IMR-90 (cell line): ENCODE data around the gene RNF181. TPM values are rescaled to one million over a fixed set of nuclear protein-coding genes. Genes with fewer than 3 reads are reported as not detected.
"Not testable (repeated sequence)": the region's sequence is repeated elsewhere in the genome, so short reads cannot be mapped to it uniquely, and the experiment has no call there.

Experiments used
- ATAC-seq: fragments of 200-7000 bp; cut with Tn5 transposase; 2 replicates; pipeline ENCODE4 v1.9.1; 2020; ENCODE audit warnings: low read depth, mild to moderate bottlenecking, moderate library complexity
- BruUV-seq: library from RNA; stranded (reverse); fragments of 400-500 nt; replicated peaks from 2 replicates; lab custom pipeline; 2021; lab: Mats Ljungman, UMichigan
- CTCF ChIA-PET: fragments of 300-600 bp; formaldehyde crosslinking; extraction: SDS; loops from one replicate; lab custom pipeline; 2021; ENCODE audit warnings: antibody characterized with exemption; lab: Yijun Ruan, JAX
- POLR2A ChIA-PET: fragments of 300-600 bp; sonication (Branson Sonifier 250); formaldehyde crosslinking; loops from one replicate; lab custom pipeline; 2022; ENCODE audit warnings: antibody characterized with exemption; ENCODE audit not compliant: unreplicated experiment; lab: Charles Lee
- DNase-seq: peaks from one replicate; pipeline ENCODE4 v3.0.0; 2013
- H2AFZ ChIP-seq: replicated peaks from 2 replicates; pipeline ENCODE3; 2013; ENCODE audit warnings: low read length, mild to moderate bottlenecking; ENCODE audit not compliant: poor library complexity
- H2AK5ac ChIP-seq: 2 replicates; pipeline ENCODE4 v1.6.1; 2013; ENCODE audit warnings: low read depth, low read length, inconsistent platforms
- H2AK9ac ChIP-seq: replicated peaks from 2 replicates; pipeline ENCODE3; 2013; ENCODE audit warnings: mild to moderate bottlenecking, low read depth, low read length, moderate library complexity; ENCODE audit not compliant: poor library complexity
- H2BK120ac ChIP-seq: 2 replicates; pipeline ENCODE4 v1.6.1; 2013; ENCODE audit warnings: low read depth, low read length, inconsistent platforms
- H2BK15ac ChIP-seq: 3 replicates; pipeline ENCODE4 v1.6.1; 2013; ENCODE audit warnings: low read depth, low read length, inconsistent platforms
- H2BK20ac ChIP-seq: 2 replicates; pipeline ENCODE4 v1.6.1; 2013; ENCODE audit warnings: low read depth, mild to moderate bottlenecking, inconsistent platforms, low read length, moderate library complexity
- H2BK5ac ChIP-seq: 2 replicates; pipeline ENCODE4 v1.6.1; 2013; ENCODE audit warnings: mild to moderate bottlenecking, low read depth, low read length, inconsistent platforms; ENCODE audit not compliant: poor library complexity, severe bottlenecking
- H3K14ac ChIP-seq: replicated peaks from 2 replicates; pipeline ENCODE4 v1.6.1; 2013; ENCODE audit warnings: low read depth, low read length, inconsistent platforms
- H3K18ac ChIP-seq: 2 replicates; pipeline ENCODE4 v1.6.1; 2013; ENCODE audit warnings: low read depth, low read length, control low read depth
- H3K23ac ChIP-seq: 2 replicates; pipeline ENCODE4 v1.6.1; 2013; ENCODE audit warnings: low read depth, low read length, inconsistent platforms
- H3K27ac ChIP-seq: 2 replicates; pipeline ENCODE4 v1.5.1; 2013; ENCODE audit warnings: mild to moderate bottlenecking, control low read depth, low read length; ENCODE audit not compliant: insufficient read depth
- H3K27me3 ChIP-seq: 2 replicates; pipeline ENCODE4 v1.6.1; 2013; ENCODE audit warnings: low read length; ENCODE audit not compliant: control insufficient read depth, insufficient read depth
- H3K36me3 ChIP-seq: 2 replicates; pipeline ENCODE4 v1.6.1; 2013; ENCODE audit warnings: low read length, mixed read lengths; ENCODE audit not compliant: control insufficient read depth, insufficient read depth
- H3K4ac ChIP-seq: 2 replicates; pipeline ENCODE4 v1.6.1; 2013; ENCODE audit warnings: low read depth, low read length, inconsistent platforms
- H3K4me1 ChIP-seq: 2 replicates; pipeline ENCODE4 v1.6.1; 2013; ENCODE audit warnings: low read length, mixed read lengths; ENCODE audit not compliant: control insufficient read depth, insufficient read depth
- H3K4me2 ChIP-seq: 2 replicates; pipeline ENCODE4 v1.6.1; 2013; ENCODE audit warnings: low read depth, mild to moderate bottlenecking, control low read depth, low read length, moderate library complexity
- H3K4me3 ChIP-seq: 2 replicates; pipeline ENCODE4 v1.5.1; 2013; ENCODE audit warnings: low read depth, mild to moderate bottlenecking, control low read depth, low read length, moderate library complexity; ENCODE audit not compliant: insufficient read depth
- H3K56ac ChIP-seq: 2 replicates; pipeline ENCODE4 v1.6.1; 2013; ENCODE audit warnings: low read length, inconsistent platforms; ENCODE audit not compliant: insufficient read depth; ENCODE audit errors: extremely low read depth
- H3K79me1 ChIP-seq, 2 experiments: 2 replicates each; pipeline ENCODE4 v1.6.1; 2013; ENCODE audit warnings: low read length in 2 of 2, inconsistent platforms in 1 of 2, low read depth in 1 of 2
- H3K9ac ChIP-seq: 2 replicates; pipeline ENCODE4 v1.6.1; 2013; ENCODE audit warnings: low read depth, low read length, control low read depth
- H3K9me1 ChIP-seq: 2 replicates; pipeline ENCODE4 v1.6.1; 2013; ENCODE audit warnings: low read length, inconsistent platforms; ENCODE audit not compliant: insufficient read depth
- H3K9me3 ChIP-seq: 2 replicates; pipeline ENCODE4 v1.6.1; 2013; ENCODE audit warnings: low read length; ENCODE audit not compliant: control insufficient read depth, insufficient read depth
- H4K20me1 ChIP-seq: 2 replicates; pipeline ENCODE4 v1.6.1; 2013; ENCODE audit warnings: low read length, inconsistent platforms; ENCODE audit not compliant: insufficient read depth
- H4K5ac ChIP-seq: 2 replicates; pipeline ENCODE4 v1.6.1; 2013; ENCODE audit warnings: mild to moderate bottlenecking, low read depth, low read length, control low read depth
- H4K8ac ChIP-seq, 2 experiments: 2 replicates each; pipeline ENCODE4 v1.6.1; 2013; ENCODE audit warnings: low read depth in 2 of 2, low read length in 2 of 2, control low read depth in 1 of 2, inconsistent platforms in 1 of 2
- H4K91ac ChIP-seq: 2 replicates; pipeline ENCODE4 v1.6.1; 2013; ENCODE audit warnings: low read depth, low read length, inconsistent platforms; ENCODE audit not compliant: insufficient read depth
- MAFK ChIP-seq: IDR thresholded peaks from 2 replicates; pipeline ENCODE4 v1.6.1; 2012; ENCODE audit warnings: low read depth, low read length, improper control_type of control experiment
- NFE2L2 ChIP-seq: fragments of 150-350 bp; IDR thresholded peaks from 2 replicates; pipeline ENCODE4 v1.6.1; 2016; ENCODE audit warnings: low read depth, mild to moderate bottlenecking, low read length
- POLR2A ChIP-seq: IDR thresholded peaks from 2 replicates; pipeline ENCODE4 v1.6.1; 2012; ENCODE audit warnings: mild to moderate bottlenecking, low read depth, low read length
- SMC3 ChIP-seq: fragments of 150-350 bp; IDR thresholded peaks from 2 replicates; pipeline ENCODE4 v1.6.1; 2016; ENCODE audit warnings: low read depth, mild to moderate bottlenecking, antibody characterized with exemption, low read length, moderate library complexity
- WGBS, 2 experiments: methylation state at CpG; one replicate each; pipeline versions ENCODE4 v1.1.5 to v1.1.7; 2013; ENCODE audit warnings: missing lambda C conversion rate in 2 of 2; ENCODE audit not compliant: insufficient read length in 1 of 2; ENCODE audit errors: extremely low coverage in 2 of 2; 5-methylcytosine and 5-hydroxymethylcytosine counted together
- dilution Hi-C: fragments of 300-500 bp; cut with HindIII; formaldehyde crosslinking; loops from one replicate; pipeline ENCODE4 v1.14.3; 2018; ENCODE audit warnings: low sequenced_read_pairs; ENCODE audit not compliant: unreplicated experiment
- in situ Hi-C: fragments of 300-500 bp; cut with MboI; formaldehyde crosslinking; loops from 3 replicates; pipeline ENCODE4 v1.14.3; 2019; ENCODE audit warnings: low sequenced_read_pairs, inconsistent platforms, mixed read lengths
- intact Hi-C: fragments of 100-400 bp; cut with micrococcal nuclease; formaldehyde crosslinking; loops from 2 replicates; pipeline ENCODE4 v1.10.0; 2022
- polyA plus RNA-seq, 3 experiments: library from polyadenylated mRNA; depleted of rRNA; stranded (reverse); fragments of >200 nt; gene quantifications; 2 replicates each; pipeline ENCODE4 v1.2.3, GENCODE V29; 2012; ENCODE audit warnings: low replicate concordance in 1 of 3
- total RNA-seq: library from RNA; depleted of rRNA; stranded (reverse); fragments of >200 nt; gene quantifications from 2 replicates; pipeline ENCODE4 v1.2.3, GENCODE V29; 2012
- TF ChIP-seq, protein P1 (sequence below): fragments of 150-350 bp; IDR thresholded peaks from 2 replicates; pipeline ENCODE4 v1.6.1; 2017; ENCODE audit warnings: mild to moderate bottlenecking, antibody characterized with exemption, low read length, low read depth

RNF181 gene
- total and polyA plus RNA-seq, 2 of the 4 experiments (the other 2 are of a cell fraction), result 438 to 498 TPM

- peak overlapping the region; percentile 24; the same call in 1 of the 2 replicates for H4K5ac ChIP-seq
- H3K79me1 ChIP-seq, result peaks cover 13 to 30% of the 10 kb centered on the region in 2 experiments
- peaks cover 3% of the 10 kb centered on the region for H3K36me3 ChIP-seq
- TF ChIP-seq MAFK, result no peak
- no peak for TF ChIP-seq POLR2A
- TF ChIP-seq SMC3, result no peak
- no peak for TF ChIP-seq NFE2L2
- TF ChIP-seq, protein P1, sequence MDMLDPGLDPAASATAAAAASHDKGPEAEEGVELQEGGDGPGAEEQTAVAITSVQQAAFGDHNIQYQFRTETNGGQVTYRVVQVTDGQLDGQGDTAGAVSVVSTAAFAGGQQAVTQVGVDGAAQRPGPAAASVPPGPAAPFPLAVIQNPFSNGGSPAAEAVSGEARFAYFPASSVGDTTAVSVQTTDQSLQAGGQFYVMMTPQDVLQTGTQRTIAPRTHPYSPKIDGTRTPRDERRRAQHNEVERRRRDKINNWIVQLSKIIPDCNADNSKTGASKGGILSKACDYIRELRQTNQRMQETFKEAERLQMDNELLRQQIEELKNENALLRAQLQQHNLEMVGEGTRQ, result no peak
- H3K18ac ChIP-seq, result no peak overlapping the region
- DNase-seq (no peak), ATAC-seq (no peak)
- no peak overlapping the region for H2AK5ac ChIP-seq
- no peak overlapping the region for H2BK20ac ChIP-seq
- in situ Hi-C loops (no loop called here), dilution Hi-C loops (no loop called here), intact Hi-C loops (no loop called here)
- no peak overlapping the region for H3K23ac ChIP-seq
- H2AFZ ChIP-seq, result no peak overlapping the region
- H3K4ac ChIP-seq, result no peak overlapping the region
- no peak overlapping the region for H2AK9ac ChIP-seq
- no peak overlapping the region for H4K91ac ChIP-seq
- ChIA-PET POLR2A (no interaction called here), CTCF (no interaction called here)
- no TSS peak for BruUV-seq
- H3K4me3 ChIP-seq, result no peak overlapping the region
- H3K4me2 ChIP-seq, result no peak overlapping the region
- 81% methylated on average over 11 of the region's 17 CpGs; no CpG with 5 or more reads in 1 of the 2 experiments for WGBS, 2 experiments
- no peaks in the 10 kb centered on the region for H3K27me3 ChIP-seq
- no peaks in the 10 kb centered on the region for H3K9me3 ChIP-seq
- H3K9ac ChIP-seq, result no peak overlapping the region
- H2BK120ac ChIP-seq, result no peak overlapping the region
- H4K20me1 ChIP-seq, result peaks cover 12% of the 10 kb centered on the region; the same call in 1 of the 2 replicates
- H2BK5ac ChIP-seq, result no peak overlapping the region
- no peak overlapping the region for H3K56ac ChIP-seq
- no peak overlapping the region for H3K14ac ChIP-seq
- H2BK15ac ChIP-seq, result no peak overlapping the region
- peak overlapping the region; percentile 91 to 94 for H4K8ac ChIP-seq
- H3K9me1 ChIP-seq, result peaks cover 5% of the 10 kb centered on the region
- no peak overlapping the region for H3K27ac ChIP-seq
- H3K4me1 ChIP-seq, result peaks cover 2% of the 10 kb centered on the region; the same call in 1 of the 2 replicates
Measured at GRCh38 chr2:85615413-85615728, 19.8 kb downstream of the RNF181 start.

GRCh38 chr2:85617723-85618122, 22.2 kb downstream of the RNF181 start:
- H3K4me1 ChIP-seq, CTCF ChIA-PET, H2BK20ac ChIP-seq, H2BK15ac ChIP-seq, H2AK9ac ChIP-seq, DNase-seq, H3K9me1 ChIP-seq, H2AK5ac ChIP-seq, H3K27ac ChIP-seq, H3K9me3 ChIP-seq, H4K8ac ChIP-seq, H2BK120ac ChIP-seq, H3K27me3 ChIP-seq, ATAC-seq, H3K4me3 ChIP-seq, H3K56ac ChIP-seq, H3K14ac ChIP-seq, H2BK5ac ChIP-seq, H3K4ac ChIP-seq, H3K18ac ChIP-seq, dilution Hi-C loops, H3K23ac ChIP-seq, in situ Hi-C loops, H2AFZ ChIP-seq, H4K5ac ChIP-seq, H4K91ac ChIP-seq, H3K9ac ChIP-seq: not testable (repeated sequence)
- Histone ChIP-seq H3K4me2 (peak overlapping the region; percentile 89; the same call in 1 of the 2 replicates), H3K79me1 (peaks cover 14 to 20% of the 10 kb centered on the region in 2 experiments), H4K20me1 (peaks cover 12% of the 10 kb centered on the region; the same call in 1 of the 2 replicates), H3K36me3 (peaks cover 15% of the 10 kb centered on the region)
- 88% methylated on average over 1 of the region's 5 CpGs; no CpG with 5 or more reads in 1 of the 2 experiments for WGBS, 2 experiments
- BruUV-seq, result TSS peak; percentile 43
- intact Hi-C loops, result loop anchor here (2.0 kb wide), 1 partner anchor 197 kb away; no protein-coding TSS in a partner anchor
- POLR2A ChIA-PET, result interaction anchor here (0.6 kb wide), 1 partner anchor 189 kb away, joined by 13 read pairs; no protein-coding TSS in a partner anchor
